ENCODE results near the gene CCDC190.

The CCDC190 gene

GRCh38 chr1:162861101-162861500 lies at the start of gene CCDC190:
CCDC190 (minus strand) TSS chr1:162861175; CDS start chr1:162859646, 1,529 bp downstream.
- Histone ChIP-seq H3K4me3 (no peak within 1 kb of the TSS), H3K27me3 (ENCODE audit: low read depth) (peaks cover 18% of the 10 kb centered on the region), H3K4me1 (no peaks in the 10 kb centered on the region), H3K9me3 (no peaks in the 10 kb centered on the region; the same call in 1 of the 2 replicates), H3K36me3 (replicated peaks) (no peaks in the 10 kb centered on the region)
- no peak for DNase-seq (ENCODE audit: low spot score in 2 of 2)
- in situ Hi-C loops (cut with MboI; ENCODE audit: low sequenced_read_pairs) = no loop called here

DNA sequence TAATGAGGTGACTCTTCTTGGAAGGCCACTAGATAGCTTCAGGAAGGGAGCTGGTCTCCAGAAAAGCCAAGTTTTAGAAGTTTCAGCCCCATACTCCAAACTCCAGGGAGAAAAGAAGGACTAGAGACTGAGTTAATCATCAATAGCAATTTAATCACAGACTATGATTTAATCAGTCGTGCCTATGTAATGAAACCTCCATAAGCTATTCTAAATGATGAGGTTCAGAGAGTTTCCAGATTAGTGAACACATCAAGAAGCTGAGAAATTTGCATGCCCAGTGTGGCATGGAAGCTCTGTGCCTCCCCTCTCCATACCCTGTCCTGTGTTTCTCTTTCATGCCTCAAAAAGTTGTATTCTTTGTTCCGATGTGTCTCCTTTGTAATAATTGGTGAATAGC lies 49.2 kb upstream of the CCDC190 start:
- in situ Hi-C loops (cut with MboI; ENCODE audit: low sequenced_read_pairs) = no loop called here
- Histone ChIP-seq H3K27me3 (ENCODE audit: low read depth) (no peaks in the 10 kb centered on the region; the same call in 1 of the 2 replicates), H3K36me3 (replicated peaks) (no peaks in the 10 kb centered on the region), H3K4me1 (no peaks in the 10 kb centered on the region), H3K4me3 (no peak overlapping the region), H3K9me3 (no peaks in the 10 kb centered on the region)
- DNase-seq (ENCODE audit: low spot score in 2 of 2) = no peak

- H3K4me1 ChIP-seq = no peaks in the 10 kb centered on the region
- in situ Hi-C loops (cut with MboI; ENCODE audit: low sequenced_read_pairs) = no loop called here
- no peaks in the 10 kb centered on the region; the same call in 1 of the 2 replicates for H3K27me3 ChIP-seq (ENCODE audit: low read depth)
- DNase-seq (ENCODE audit: low spot score in 2 of 2) = no peak
- H3K9me3 ChIP-seq = no peaks in the 10 kb centered on the region
- no peak overlapping the region for H3K4me3 ChIP-seq
- H3K36me3 ChIP-seq (replicated peaks) = no peaks in the 10 kb centered on the region
Measured at GRCh38 chr1:162908780-162909179, 47.8 kb upstream of the CCDC190 start.

DNA sequence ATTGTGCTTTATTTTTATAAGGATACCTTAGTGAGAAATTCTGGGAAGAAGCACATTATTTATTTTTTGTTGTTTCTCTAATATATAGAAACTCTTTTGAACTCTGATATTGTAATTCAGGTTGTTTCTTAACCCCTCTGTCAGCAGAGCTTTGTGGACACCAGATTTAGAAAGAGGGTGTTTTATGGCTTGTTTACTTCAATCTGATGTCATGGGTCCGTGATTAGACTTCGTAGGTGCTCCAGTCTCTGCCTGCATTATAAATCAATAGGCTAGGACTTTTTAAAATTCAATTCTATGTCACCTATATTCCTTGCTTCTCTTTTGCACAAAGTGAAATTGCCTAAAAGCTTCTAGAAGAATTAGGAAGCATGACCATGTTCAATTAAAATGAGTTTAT lies 47.3 kb upstream of the CCDC190 start:
- H3K4me1 ChIP-seq = no peaks in the 10 kb centered on the region
- DNase-seq (ENCODE audit: low spot score in 2 of 2) = no peak
- in situ Hi-C loops (cut with MboI; ENCODE audit: low sequenced_read_pairs) = no loop called here
- no peak overlapping the region for H3K4me3 ChIP-seq
- H3K27me3 ChIP-seq (ENCODE audit: low read depth) = no peaks in the 10 kb centered on the region; the same call in 1 of the 2 replicates
- H3K36me3 ChIP-seq (replicated peaks) = no peaks in the 10 kb centered on the region
- H3K9me3 ChIP-seq = no peaks in the 10 kb centered on the region

- Histone ChIP-seq H3K4me3 (no peak overlapping the region), H3K27me3 (ENCODE audit: low read depth) (no peaks in the 10 kb centered on the region; the same call in 1 of the 2 replicates), H3K36me3 (replicated peaks) (no peaks in the 10 kb centered on the region), H3K4me1 (no peaks in the 10 kb centered on the region), H3K9me3 (no peaks in the 10 kb centered on the region)
- no peak for DNase-seq (ENCODE audit: low spot score in 2 of 2)
- in situ Hi-C loops (cut with MboI; ENCODE audit: low sequenced_read_pairs) = no loop called here
Measured at GRCh38 chr1:162906485-162906884, 45.5 kb upstream of the CCDC190 start.

DNA sequence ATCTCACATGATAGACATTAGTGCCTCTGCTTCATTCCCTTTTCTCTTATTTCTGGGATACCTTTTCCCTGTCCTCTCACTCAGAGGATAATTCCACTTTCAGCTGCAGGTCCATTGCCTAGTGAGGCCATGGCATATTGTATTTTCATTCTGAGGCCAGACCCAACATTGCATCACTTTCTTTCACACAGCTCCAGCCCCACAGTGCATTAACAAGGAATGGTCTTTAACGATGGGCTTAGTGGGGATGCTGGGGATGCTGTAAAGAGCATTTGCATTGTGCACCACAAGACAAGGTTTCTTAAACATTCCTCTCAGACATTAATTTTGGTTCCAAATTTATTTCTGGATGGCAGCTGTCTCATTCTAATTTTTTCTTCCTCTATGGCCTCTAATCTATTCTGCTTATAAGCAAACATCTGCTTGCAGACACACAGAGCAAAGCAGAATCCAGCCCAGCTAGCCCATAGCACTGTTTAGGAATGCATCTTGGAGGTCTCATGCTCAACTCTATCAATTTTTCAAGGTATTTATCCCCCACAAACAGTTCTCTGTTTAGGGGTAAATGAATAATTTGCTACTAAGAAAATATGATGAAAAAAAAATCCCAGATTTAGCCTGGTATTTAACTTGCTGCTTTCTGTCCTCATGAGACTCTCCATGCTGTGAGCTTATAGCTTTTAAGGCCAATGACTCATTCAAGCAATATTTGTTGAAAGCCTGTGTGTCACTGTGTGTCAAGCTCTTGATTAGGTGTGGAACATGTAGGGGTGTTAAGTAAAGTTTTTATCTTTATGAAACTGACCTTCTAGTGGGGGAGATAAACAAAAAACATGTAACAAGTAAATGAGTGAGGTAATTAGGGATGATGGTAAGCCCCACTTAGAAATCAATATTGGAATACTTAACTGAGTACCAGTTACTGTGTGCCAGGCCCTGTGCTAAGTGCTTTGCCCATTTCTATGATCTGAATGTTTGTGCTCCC lies 44.5 kb upstream of the CCDC190 start:
- no peak for DNase-seq (ENCODE audit: low spot score in 2 of 2)
- in situ Hi-C loops (cut with MboI; ENCODE audit: low sequenced_read_pairs) = no loop called here
- no peak overlapping the region for H3K4me3 ChIP-seq
- no peaks in the 10 kb centered on the region for H3K9me3 ChIP-seq
- peaks cover 2% of the 10 kb centered on the region; the same call in 1 of the 2 replicates for H3K27me3 ChIP-seq (ENCODE audit: low read depth)
- no peaks in the 10 kb centered on the region for H3K36me3 ChIP-seq (replicated peaks)
- no peaks in the 10 kb centered on the region for H3K4me1 ChIP-seq

DNA sequence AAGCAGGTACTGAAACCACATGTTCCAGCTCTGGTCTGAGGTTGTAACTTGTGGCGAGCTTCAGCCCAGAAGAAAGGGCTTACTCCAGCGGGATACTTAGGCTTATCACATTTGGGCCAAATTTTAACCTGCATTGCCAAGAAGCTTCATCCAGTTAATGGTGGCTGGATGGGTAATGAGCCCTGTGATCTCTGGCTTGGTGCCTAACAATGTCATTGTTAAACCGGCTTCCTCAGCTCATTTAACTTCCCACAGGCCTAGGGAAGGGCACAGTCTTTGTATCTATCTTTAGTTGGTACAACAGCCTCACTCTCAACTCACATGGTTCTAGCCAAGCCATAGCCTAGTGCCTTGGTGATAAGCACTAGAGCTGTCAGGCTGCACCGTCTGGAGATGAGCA lies 43.6 kb upstream of the CCDC190 start:
- DNase-seq (ENCODE audit: low spot score in 2 of 2) = no peak
- Histone ChIP-seq H3K36me3 (replicated peaks) (no peaks in the 10 kb centered on the region), H3K4me1 (no peaks in the 10 kb centered on the region), H3K27me3 (ENCODE audit: low read depth) (peaks cover 4% of the 10 kb centered on the region; the same call in 1 of the 2 replicates), H3K4me3 (no peak overlapping the region), H3K9me3 (no peaks in the 10 kb centered on the region)
- in situ Hi-C loops (cut with MboI; ENCODE audit: low sequenced_read_pairs) = no loop called here

DNA sequence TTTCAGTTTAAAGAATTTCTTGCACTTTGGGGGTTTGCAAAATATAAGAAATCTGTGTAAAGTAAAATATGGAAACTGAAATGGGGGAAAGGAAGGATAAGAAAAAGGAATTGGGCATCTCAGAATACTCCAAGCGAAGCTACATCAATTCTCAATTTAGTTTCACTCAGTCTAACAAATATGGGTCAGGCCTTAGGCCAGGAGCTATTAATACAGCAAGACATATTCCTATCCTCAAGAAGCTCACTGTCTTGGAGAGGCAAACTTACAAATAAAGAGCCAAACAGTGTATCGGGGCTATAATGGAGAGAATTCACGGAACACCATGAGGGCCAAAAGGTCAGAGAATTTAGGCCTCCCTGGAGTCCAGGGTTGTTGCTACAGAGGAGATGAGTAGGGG lies 43.0 kb upstream of the CCDC190 start:
- in situ Hi-C loops (cut with MboI; ENCODE audit: low sequenced_read_pairs) = no loop called here
- no peak overlapping the region for H3K4me3 ChIP-seq
- H3K27me3 ChIP-seq (ENCODE audit: low read depth) = peaks cover 4% of the 10 kb centered on the region; the same call in 1 of the 2 replicates
- no peak for DNase-seq (ENCODE audit: low spot score in 2 of 2)
- no peaks in the 10 kb centered on the region for H3K4me1 ChIP-seq
- no peaks in the 10 kb centered on the region for H3K9me3 ChIP-seq
- no peaks in the 10 kb centered on the region for H3K36me3 ChIP-seq (replicated peaks)

DNA sequence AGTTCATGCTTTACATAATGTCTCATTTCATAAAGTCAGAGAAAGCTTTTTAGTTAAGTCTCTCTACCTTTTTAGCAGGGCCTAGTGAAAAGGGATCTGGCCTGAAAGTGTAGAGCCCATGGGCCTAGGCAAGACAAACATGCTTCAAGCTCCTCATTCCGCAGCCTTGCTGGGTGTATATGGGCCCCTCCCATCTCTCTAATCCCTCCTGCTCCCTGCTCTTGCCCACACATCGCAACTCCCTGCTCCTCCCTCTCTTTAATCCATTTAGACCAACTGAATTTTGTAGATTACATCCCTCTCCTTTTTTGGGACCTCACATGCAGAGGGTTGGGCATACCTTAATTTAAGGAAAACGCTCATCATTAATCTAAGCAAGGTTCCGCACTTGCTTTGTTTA lies 42.3 kb upstream of the CCDC190 start:
- H3K4me1 ChIP-seq = no peaks in the 10 kb centered on the region
- no peak for DNase-seq (ENCODE audit: low spot score in 2 of 2)
- H3K4me3 ChIP-seq = no peak overlapping the region
- H3K36me3 ChIP-seq (replicated peaks) = no peaks in the 10 kb centered on the region
- H3K9me3 ChIP-seq = no peaks in the 10 kb centered on the region
- peaks cover 4% of the 10 kb centered on the region; the same call in 1 of the 2 replicates for H3K27me3 ChIP-seq (ENCODE audit: low read depth)
- in situ Hi-C loops (cut with MboI; ENCODE audit: low sequenced_read_pairs) = no loop called here

DNA sequence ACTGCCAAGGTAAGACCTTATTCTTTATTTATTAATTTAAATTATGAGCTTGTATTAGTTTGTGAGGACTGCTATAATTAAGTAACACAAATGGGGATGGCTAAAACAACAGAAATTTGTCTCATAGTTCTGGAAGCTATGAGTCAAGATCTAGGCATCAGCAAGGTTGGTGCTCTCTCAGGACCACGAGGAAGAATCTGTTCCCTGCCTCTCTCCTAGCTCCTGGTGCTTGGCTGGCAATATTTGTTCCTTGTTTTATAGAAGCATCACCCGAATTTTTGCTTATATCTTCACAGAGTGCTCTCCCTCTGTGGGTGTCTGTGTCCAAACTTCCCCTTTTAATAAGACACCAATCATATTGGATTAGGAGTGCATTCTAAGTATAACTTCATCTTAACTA lies 41.4 kb upstream of the CCDC190 start:
- H3K4me1 ChIP-seq = no peaks in the 10 kb centered on the region
- DNase-seq (ENCODE audit: low spot score in 2 of 2) = no peak
- no peaks in the 10 kb centered on the region for H3K36me3 ChIP-seq (replicated peaks)
- H3K27me3 ChIP-seq (ENCODE audit: low read depth) = peaks cover 4% of the 10 kb centered on the region; the same call in 1 of the 2 replicates
- H3K9me3 ChIP-seq = no peaks in the 10 kb centered on the region
- in situ Hi-C loops (cut with MboI; ENCODE audit: low sequenced_read_pairs) = no loop called here
- H3K4me3 ChIP-seq = no peak overlapping the region

DNA sequence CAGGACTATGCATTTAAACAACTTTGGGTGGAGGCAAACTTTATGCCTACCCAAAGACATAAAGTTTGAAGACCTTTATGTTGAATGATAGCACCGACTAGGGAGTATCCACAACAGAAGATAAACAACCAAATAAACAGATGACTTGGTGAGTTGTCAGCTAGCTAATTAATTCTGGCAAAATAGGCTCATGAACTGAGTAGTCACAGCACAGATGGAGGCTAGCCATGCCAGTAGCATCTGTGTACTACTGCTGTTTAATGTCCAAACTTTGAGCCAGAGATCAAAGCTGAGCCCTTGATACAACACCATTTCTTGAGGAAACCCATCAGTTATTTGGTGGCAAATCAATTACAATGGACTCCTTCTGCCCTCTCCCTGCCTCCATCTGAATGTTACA lies 40.3 kb upstream of the CCDC190 start:
- Histone ChIP-seq H3K36me3 (replicated peaks) (no peaks in the 10 kb centered on the region), H3K27me3 (ENCODE audit: low read depth) (peaks cover 4% of the 10 kb centered on the region; the same call in 1 of the 2 replicates), H3K9me3 (no peaks in the 10 kb centered on the region), H3K4me3 (no peak overlapping the region), H3K4me1 (no peaks in the 10 kb centered on the region)
- in situ Hi-C loops (cut with MboI; ENCODE audit: low sequenced_read_pairs) = no loop called here
- DNase-seq (ENCODE audit: low spot score in 2 of 2) = no peak

DNA sequence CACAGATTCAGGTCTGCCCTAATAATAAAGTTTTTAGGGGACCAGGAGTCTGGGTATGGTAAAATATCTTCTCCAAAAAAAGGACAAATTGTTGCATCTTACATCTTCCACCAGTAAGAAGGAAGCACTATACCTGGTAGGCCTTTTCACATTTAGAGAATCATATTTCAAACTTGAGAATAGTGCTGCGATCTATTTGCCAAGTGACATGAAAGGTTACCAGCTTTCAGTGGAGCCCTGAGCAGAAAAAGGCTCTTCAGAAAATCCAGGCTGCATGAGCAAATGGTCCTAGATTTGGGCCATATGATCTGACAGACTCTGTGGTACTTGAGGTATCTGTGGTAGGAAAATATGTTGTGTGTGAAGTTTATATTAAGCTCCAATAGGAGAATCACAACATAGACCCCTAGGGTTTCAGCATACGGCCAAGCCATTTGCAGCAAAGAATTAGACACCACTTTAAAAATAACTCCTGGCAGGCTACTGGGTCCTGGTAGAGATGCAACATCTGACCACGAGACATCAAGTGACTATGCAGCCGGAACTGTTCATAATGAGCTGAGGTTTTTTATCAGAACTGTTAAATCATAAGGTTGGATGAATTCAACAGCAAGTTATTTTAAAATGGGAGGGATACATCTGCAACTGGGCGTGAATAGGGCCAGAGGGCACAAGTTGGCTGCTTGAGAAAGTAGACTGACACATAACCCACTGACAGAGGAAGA lies 38.6 kb upstream of the CCDC190 start:
- H3K36me3 ChIP-seq (replicated peaks) = no peaks in the 10 kb centered on the region
- in situ Hi-C loops (cut with MboI; ENCODE audit: low sequenced_read_pairs) = no loop called here
- H3K4me1 ChIP-seq = no peaks in the 10 kb centered on the region
- H3K27me3 ChIP-seq (ENCODE audit: low read depth) = peaks cover 4% of the 10 kb centered on the region; the same call in 1 of the 2 replicates
- no peak for DNase-seq (ENCODE audit: low spot score in 2 of 2)
- H3K4me3 ChIP-seq = no peak overlapping the region
- no peaks in the 10 kb centered on the region for H3K9me3 ChIP-seq

GRCh38 chr1:162893612-162893908 lies 32.6 kb upstream of the CCDC190 start:
- in situ Hi-C loops (cut with MboI; ENCODE audit: low sequenced_read_pairs) = no loop called here
- DNase-seq (ENCODE audit: low spot score in 2 of 2) = no peak
- Histone ChIP-seq H3K36me3 (replicated peaks) (no peaks in the 10 kb centered on the region), H3K27me3 (ENCODE audit: low read depth) (0 out of 2 replicates have a peak, but pooled peaks cover 4% of the 10 kb centered on the region), H3K4me3 (no peak overlapping the region), H3K4me1 (no peaks in the 10 kb centered on the region), H3K9me3 (no peaks in the 10 kb centered on the region)
